ENCODE measurements around the gene COL18A1. TPM values are rescaled to one million over a fixed set of nuclear protein-coding genes. Genes with fewer than 3 reads are reported as not detected.

The COL18A1 gene
- total RNA-seq, 1 experiment from 2014 or later = 0.11 TPM

GRCh38 chr21:45508607-45509565 lies 103.9 kb downstream of the COL18A1 start:
- Histone ChIP-seq H3K4me1 (ENCODE audit: low read length) (peaks cover 6% of the 10 kb centered on the region), H3K4me3 (ENCODE audit: low read length) (no peak overlapping the region), H3K79me2 (ENCODE audit: low read length) (no peaks in the 10 kb centered on the region), H3K4me2 (ENCODE audit: low read depth, low read length, poor library complexity, severe bottlenecking) (no peak overlapping the region), H3K27me3 (ENCODE audit: low read length) (no peaks in the 10 kb centered on the region), H3K36me3 (ENCODE audit: insufficient read depth, low read length) (no peaks in the 10 kb centered on the region), H4K20me1 (ENCODE audit: insufficient read depth, low read depth, low read length) (no peaks in the 10 kb centered on the region), H3K9ac (ENCODE audit: low read length) (no peak overlapping the region), H3K27ac (ENCODE audit: low read length) (no peak overlapping the region), H3K9me2 (replicated peaks; ENCODE audit: insufficient read depth, low read length) (no peaks in the 10 kb centered on the region), H3K9me3 (ENCODE audit: low read length) (no peaks in the 10 kb centered on the region), H2AFZ (ENCODE audit: low read length) (no peak overlapping the region)
- DNase-seq = no peak

GRCh38 chr21:45509566-45510465 lies 104.9 kb downstream of the COL18A1 start:
- Histone ChIP-seq H4K20me1 (ENCODE audit: insufficient read depth, low read depth, low read length) (no peaks in the 10 kb centered on the region), H3K27ac (ENCODE audit: low read length) (no peak overlapping the region), H3K79me2 (ENCODE audit: low read length) (no peaks in the 10 kb centered on the region), H3K9me2 (replicated peaks; ENCODE audit: insufficient read depth, low read length) (no peaks in the 10 kb centered on the region), H3K4me2 (ENCODE audit: low read depth, low read length, poor library complexity, severe bottlenecking) (no peak overlapping the region), H3K9me3 (ENCODE audit: low read length) (no peaks in the 10 kb centered on the region), H3K9ac (ENCODE audit: low read length) (no peak overlapping the region), H3K4me1 (ENCODE audit: low read length) (peaks cover 2% of the 10 kb centered on the region), H3K36me3 (ENCODE audit: insufficient read depth, low read length) (no peaks in the 10 kb centered on the region), H3K4me3 (ENCODE audit: low read length) (no peak overlapping the region), H2AFZ (ENCODE audit: low read length) (no peak overlapping the region), H3K27me3 (ENCODE audit: low read length) (no peaks in the 10 kb centered on the region)
- no peak for DNase-seq

- Histone ChIP-seq H3K36me3 (ENCODE audit: insufficient read depth, low read length) (no peaks in the 10 kb centered on the region), H3K9ac (ENCODE audit: low read length) (no peak overlapping the region), H4K20me1 (ENCODE audit: insufficient read depth, low read depth, low read length) (no peaks in the 10 kb centered on the region), H3K27me3 (ENCODE audit: low read length) (no peaks in the 10 kb centered on the region), H2AFZ (ENCODE audit: low read length) (no peak overlapping the region), H3K4me1 (ENCODE audit: low read length) (no peaks in the 10 kb centered on the region), H3K9me3 (ENCODE audit: low read length) (no peaks in the 10 kb centered on the region), H3K79me2 (ENCODE audit: low read length) (no peaks in the 10 kb centered on the region), H3K4me2 (ENCODE audit: low read depth, low read length, poor library complexity, severe bottlenecking) (no peak overlapping the region), H3K4me3 (ENCODE audit: low read length) (no peak overlapping the region), H3K9me2 (replicated peaks; ENCODE audit: insufficient read depth, low read length) (no peaks in the 10 kb centered on the region), H3K27ac (ENCODE audit: low read length) (no peak overlapping the region)
- DNase-seq = no peak
Observed at GRCh38 chr21:45510466-45510955, 105.5 kb downstream of the COL18A1 start.

- DNase-seq = no peak
- Histone ChIP-seq H3K4me1 (ENCODE audit: low read length) (no peaks in the 10 kb centered on the region), H3K9ac (ENCODE audit: low read length) (no peak overlapping the region), H3K27ac (ENCODE audit: low read length) (no peak overlapping the region), H3K27me3 (ENCODE audit: low read length) (no peaks in the 10 kb centered on the region), H4K20me1 (ENCODE audit: insufficient read depth, low read depth, low read length) (no peaks in the 10 kb centered on the region), H3K79me2 (ENCODE audit: low read length) (no peaks in the 10 kb centered on the region), H3K36me3 (ENCODE audit: insufficient read depth, low read length) (no peaks in the 10 kb centered on the region), H3K9me3 (ENCODE audit: low read length) (no peaks in the 10 kb centered on the region), H3K9me2 (replicated peaks; ENCODE audit: insufficient read depth, low read length) (no peaks in the 10 kb centered on the region), H2AFZ (ENCODE audit: low read length) (no peak overlapping the region), H3K4me3 (ENCODE audit: low read length) (no peak overlapping the region), H3K4me2 (ENCODE audit: low read depth, low read length, poor library complexity, severe bottlenecking) (no peak overlapping the region)
Observed at GRCh38 chr21:45511007-45511406, 106.0 kb downstream of the COL18A1 start.

- no peak for DNase-seq
- H3K27me3 ChIP-seq (ENCODE audit: low read length) = no peaks in the 10 kb centered on the region
- H3K9me3 ChIP-seq (ENCODE audit: low read length) = no peaks in the 10 kb centered on the region
- H3K4me3 ChIP-seq (ENCODE audit: low read length) = no peak overlapping the region
- H3K4me2 ChIP-seq (ENCODE audit: low read depth, low read length, poor library complexity, severe bottlenecking) = no peak overlapping the region
- H3K79me2 ChIP-seq (ENCODE audit: low read length) = no peaks in the 10 kb centered on the region
- no peak overlapping the region for H3K9ac ChIP-seq (ENCODE audit: low read length)
- H3K9me2 ChIP-seq (replicated peaks; ENCODE audit: insufficient read depth, low read length) = no peaks in the 10 kb centered on the region
- no peak overlapping the region for H3K27ac ChIP-seq (ENCODE audit: low read length)
- H4K20me1 ChIP-seq (ENCODE audit: insufficient read depth, low read depth, low read length) = no peaks in the 10 kb centered on the region
- no peak overlapping the region for H2AFZ ChIP-seq (ENCODE audit: low read length)
- H3K4me1 ChIP-seq (ENCODE audit: low read length) = no peaks in the 10 kb centered on the region
- no peaks in the 10 kb centered on the region for H3K36me3 ChIP-seq (ENCODE audit: insufficient read depth, low read length)
Observed at GRCh38 chr21:45511661-45512431, 106.9 kb downstream of the COL18A1 start.

- no peak for DNase-seq
- Histone ChIP-seq H4K20me1 (ENCODE audit: insufficient read depth, low read depth, low read length) (no peaks in the 10 kb centered on the region), H3K4me2 (ENCODE audit: low read depth, low read length, poor library complexity, severe bottlenecking) (no peak overlapping the region), H3K9ac (ENCODE audit: low read length) (no peak overlapping the region), H3K9me2 (replicated peaks; ENCODE audit: insufficient read depth, low read length) (no peaks in the 10 kb centered on the region), H3K27me3 (ENCODE audit: low read length) (no peaks in the 10 kb centered on the region), H2AFZ (ENCODE audit: low read length) (no peak overlapping the region), H3K36me3 (ENCODE audit: insufficient read depth, low read length) (no peaks in the 10 kb centered on the region), H3K4me3 (ENCODE audit: low read length) (no peak overlapping the region), H3K27ac (ENCODE audit: low read length) (no peak overlapping the region), H3K79me2 (ENCODE audit: low read length) (no peaks in the 10 kb centered on the region), H3K4me1 (ENCODE audit: low read length) (no peaks in the 10 kb centered on the region), H3K9me3 (ENCODE audit: low read length) (no peaks in the 10 kb centered on the region)
Observed at GRCh38 chr21:45512626-45513002, 107.6 kb downstream of the COL18A1 start.

GRCh38 chr21:45513003-45513717 lies 108.2 kb downstream of the COL18A1 start:
- Histone ChIP-seq H4K20me1 (ENCODE audit: insufficient read depth, low read depth, low read length) (no peaks in the 10 kb centered on the region), H3K4me2 (ENCODE audit: low read depth, low read length, poor library complexity, severe bottlenecking) (no peak overlapping the region), H3K27ac (ENCODE audit: low read length) (no peak overlapping the region), H3K4me3 (ENCODE audit: low read length) (no peak overlapping the region), H3K27me3 (ENCODE audit: low read length) (no peaks in the 10 kb centered on the region), H2AFZ (ENCODE audit: low read length) (no peak overlapping the region), H3K36me3 (ENCODE audit: insufficient read depth, low read length) (no peaks in the 10 kb centered on the region; the same call in 1 of the 2 replicates), H3K9me2 (replicated peaks; ENCODE audit: insufficient read depth, low read length) (no peaks in the 10 kb centered on the region), H3K9me3 (ENCODE audit: low read length) (no peaks in the 10 kb centered on the region), H3K9ac (ENCODE audit: low read length) (no peak overlapping the region), H3K4me1 (ENCODE audit: low read length) (no peaks in the 10 kb centered on the region), H3K79me2 (ENCODE audit: low read length) (no peaks in the 10 kb centered on the region)
- DNase-seq = no peak
